Measurements from ENCODE around the gene KCTD11. TPM values are rescaled to one million over a fixed set of nuclear protein-coding genes. Genes with fewer than 3 reads are reported as not detected.
A peak's percentile ranks its signal among the peaks of the same experiment; 100 is the strongest.
"Not testable (repeated sequence)": the region's sequence is repeated elsewhere in the genome, so short reads cannot be mapped to it uniquely, and the experiment has no call there.

The KCTD11 gene
- polyA plus RNA-seq, 3 donors: 10.7 to 13.9 (median 12.0) TPM

GRCh38 chr17:7315570-7316235 lies 36.3 kb upstream of the KCTD11 start:
- DNase-seq (ENCODE audit: extremely low read depth in 1 of 11, low read depth in 9 of 11, low spot score in 4 of 11): no peak

GRCh38 chr17:7317161-7317803 lies 34.7 kb upstream of the KCTD11 start:
- DNase-seq (ENCODE audit: extremely low read depth in 1 of 11, low read depth in 9 of 11, low spot score in 4 of 11): no peak

- no peak for DNase-seq (ENCODE audit: extremely low read depth in 1 of 11, low read depth in 9 of 11, low spot score in 4 of 11)
Observed at GRCh38 chr17:7318121-7318860, 33.7 kb upstream of the KCTD11 start.

- no peak for DNase-seq (ENCODE audit: extremely low read depth in 1 of 11, low read depth in 9 of 11, low spot score in 4 of 11)
Observed at GRCh38 chr17:7321466-7321865, 30.5 kb upstream of the KCTD11 start.

GRCh38 chr17:7322520-7323194 lies 29.3 kb upstream of the KCTD11 start:
- no peak for DNase-seq (ENCODE audit: extremely low read depth in 1 of 11, low read depth in 9 of 11, low spot score in 4 of 11)

- no peak for DNase-seq (ENCODE audit: extremely low read depth in 1 of 11, low read depth in 9 of 11, low spot score in 4 of 11)
Observed at GRCh38 chr17:7323731-7324437, 28.1 kb upstream of the KCTD11 start.

- no peak for DNase-seq (ENCODE audit: extremely low read depth in 1 of 11, low read depth in 9 of 11, low spot score in 4 of 11)
Observed at GRCh38 chr17:7324438-7324779, 27.6 kb upstream of the KCTD11 start.

DNA sequence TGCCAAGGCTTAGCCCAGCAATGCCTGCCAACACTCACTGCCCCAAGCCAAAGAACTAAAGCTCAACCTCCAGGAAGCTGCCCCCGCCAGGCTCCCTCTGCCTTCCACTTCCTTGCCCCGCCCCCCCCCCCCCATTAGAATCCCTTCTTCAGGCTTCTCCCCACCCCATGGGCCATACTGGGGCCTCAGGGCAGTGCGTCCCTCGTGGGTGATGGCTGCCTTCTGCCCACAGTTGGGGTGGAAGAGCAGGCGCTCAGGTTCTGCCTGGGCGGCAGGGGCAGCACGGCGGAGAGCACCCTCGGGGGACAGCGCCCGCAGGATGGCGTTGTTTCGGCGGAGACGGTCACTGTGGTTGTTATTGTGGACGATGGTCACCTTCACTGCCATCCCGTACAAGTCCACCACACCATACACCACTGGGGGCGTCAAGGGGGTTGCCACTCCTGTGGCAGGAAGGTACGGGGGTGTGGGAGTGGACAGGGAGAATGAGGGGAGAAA lies 26.9 kb upstream of the KCTD11 start:
- DNase-seq (ENCODE audit: extremely low read depth in 1 of 11, low read depth in 9 of 11, low spot score in 4 of 11): no peak

- no peak for DNase-seq (ENCODE audit: extremely low read depth in 1 of 11, low read depth in 9 of 11, low spot score in 4 of 11)
Observed at GRCh38 chr17:7326186-7326585, 25.8 kb upstream of the KCTD11 start.

DNA sequence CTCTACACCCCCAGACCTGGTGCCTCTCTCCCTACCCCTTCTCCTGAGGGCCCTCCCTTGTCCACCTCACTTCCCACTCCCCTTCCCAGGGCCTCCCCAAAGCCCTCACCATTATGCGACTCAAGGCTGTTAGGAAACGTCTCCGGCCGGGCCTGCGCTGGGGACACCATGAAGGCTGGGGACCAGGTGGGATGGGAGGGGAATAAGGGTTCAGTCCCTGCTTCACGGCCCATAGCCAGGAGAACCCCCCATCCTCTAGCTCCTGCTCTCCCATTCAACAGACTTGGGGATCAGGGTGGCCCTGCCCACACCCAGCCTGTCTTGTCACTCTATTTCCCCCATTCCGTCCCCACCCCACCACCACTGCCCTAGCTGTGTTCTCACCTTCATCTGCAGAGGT lies 24.9 kb upstream of the KCTD11 start:
- no peak for DNase-seq (ENCODE audit: extremely low read depth in 1 of 11, low read depth in 9 of 11, low spot score in 4 of 11)

GRCh38 chr17:7327501-7327900 lies 24.5 kb upstream of the KCTD11 start:
- DNase-seq (ENCODE audit: extremely low read depth in 1 of 11, low read depth in 9 of 11, low spot score in 4 of 11): no peak

- no peak for DNase-seq (ENCODE audit: extremely low read depth in 1 of 11, low read depth in 9 of 11, low spot score in 4 of 11)
Observed at GRCh38 chr17:7328009-7328408, 24.0 kb upstream of the KCTD11 start.

GRCh38 chr17:7328840-7329373 lies 23.1 kb upstream of the KCTD11 start, which contains the start of gene NEURL4:
Gene NEURL4 (minus strand): TSS chr17:7329335. CDS start chr17:7329312, 23 bp downstream.
- DNase-seq (ENCODE audit: extremely low read depth in 1 of 11, low read depth in 9 of 11, low spot score in 4 of 11): no peak

DNA sequence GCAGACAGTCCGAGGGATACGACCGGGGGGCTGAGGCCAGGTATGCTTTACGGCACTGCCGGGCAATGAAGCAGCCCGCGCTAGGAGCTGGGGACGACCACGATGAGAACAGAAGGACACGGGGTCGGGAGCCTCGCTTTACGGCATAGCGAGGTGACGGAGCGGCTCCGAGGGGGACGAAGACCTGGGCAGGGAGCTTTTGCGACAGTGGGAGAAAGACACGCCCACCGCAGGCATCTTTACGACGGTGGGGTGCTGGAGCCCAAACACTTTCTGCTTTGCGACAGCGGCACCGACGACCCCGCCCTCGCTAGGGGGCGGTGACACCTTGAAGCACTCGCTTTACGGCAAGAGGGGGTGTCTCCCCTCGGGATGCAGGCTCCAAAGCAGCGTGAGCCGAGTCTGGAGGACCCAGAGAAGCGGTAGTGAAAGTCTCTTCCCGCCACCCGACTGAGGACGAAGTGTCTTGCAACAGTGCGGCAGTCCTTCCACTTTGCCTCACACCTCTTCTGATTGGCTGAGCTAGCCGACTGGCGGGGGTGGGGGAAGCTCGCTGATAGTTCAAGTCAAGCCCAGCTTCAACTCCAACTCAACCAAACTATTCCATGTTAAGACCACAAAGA lies 22.5 kb upstream of the KCTD11 start:
- DNase-seq (ENCODE audit: extremely low read depth in 1 of 11, low read depth in 9 of 11, low spot score in 4 of 11): peak; percentile 97 to 99 (median 98)

- DNase-seq (ENCODE audit: extremely low read depth in 1 of 11, low read depth in 9 of 11, low spot score in 4 of 11): peak in 7 of 11 donors; percentile 70 to 82 (median 80)
Observed at GRCh38 chr17:7329997-7330637, 21.8 kb upstream of the KCTD11 start.

DNA sequence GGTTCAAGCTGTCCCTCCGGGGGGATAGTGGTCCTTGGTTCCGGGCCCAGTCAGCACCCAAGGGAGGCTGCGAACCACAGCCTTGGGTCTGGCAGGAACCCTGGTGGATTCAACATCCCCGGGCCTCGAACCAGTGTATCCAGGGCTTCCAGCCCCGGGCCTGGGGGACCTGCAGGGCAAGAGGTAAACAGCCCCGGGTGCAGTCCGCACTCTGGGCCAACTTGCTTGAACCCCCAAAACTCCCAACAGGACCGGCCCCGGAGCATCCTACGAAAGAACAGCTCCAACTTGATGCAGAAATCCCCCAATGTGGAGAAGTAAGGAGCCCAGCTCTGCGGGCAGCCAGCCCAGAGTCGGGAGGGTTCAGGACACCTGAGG lies 21.3 kb upstream of the KCTD11 start:
- no peak for DNase-seq (ENCODE audit: extremely low read depth in 1 of 11, low read depth in 9 of 11, low spot score in 4 of 11)

GRCh38 chr17:7332111-7332510 lies 19.9 kb upstream of the KCTD11 start:
- no peak for DNase-seq (ENCODE audit: extremely low read depth in 1 of 11, low read depth in 9 of 11, low spot score in 4 of 11)

GRCh38 chr17:7332600-7333069 lies 19.3 kb upstream of the KCTD11 start:
- not testable (repeated sequence) for DNase-seq (ENCODE audit: extremely low read depth in 1 of 11, low read depth in 9 of 11, low spot score in 4 of 11)

All from renal cortex interstitium (tissue), 11 donors.